K562 (cell line): ENCODE results near the gene PLA2G2E. TPM values are rescaled to one million over a fixed set of nuclear protein-coding genes. Genes with fewer than 3 reads are reported as not detected.

Experiments used
- CC2D1A ChIP-seq: fragments of 450-650 bp; IDR thresholded peaks from 2 replicates; pipeline ENCODE4 v1.6.1; 2017; ENCODE audit warnings: mild to moderate bottlenecking
- DMBX1 ChIP-seq: fragments of 250-450 bp; sonication (Bioruptor Pico); IDR thresholded peaks from 2 replicates; pipeline ENCODE4 v1.8.0; 2022; ENCODE audit warnings: inconsistent platforms, mild to moderate bottlenecking, moderate library complexity, borderline replicate concordance
- EHMT2 ChIP-seq: fragments of 450-650 bp; IDR thresholded peaks from 2 replicates; pipeline ENCODE4 v1.6.1; 2018; ENCODE audit warnings: antibody characterized with exemption
- HCFC1 ChIP-seq: IDR thresholded peaks from 2 replicates; pipeline ENCODE4 v1.6.1; 2012; ENCODE audit warnings: low read depth, low read length, improper control_type of control experiment
- MAFF ChIP-seq: IDR thresholded peaks from 2 replicates; pipeline ENCODE4 v1.6.1; 2012; ENCODE audit warnings: low read length, improper control_type of control experiment
- MEIS2 ChIP-seq: fragments of 450-650 bp; IDR thresholded peaks from 2 replicates; pipeline ENCODE4 v1.6.1; 2014; ENCODE audit warnings: mild to moderate bottlenecking; ENCODE audit not compliant: partially characterized antibody
- PML ChIP-seq: IDR thresholded peaks from 2 replicates; pipeline ENCODE4 v1.6.1; 2012; ENCODE audit warnings: low read length, inconsistent platforms
- RBFOX2 ChIP-seq: fragments of 200-400 bp; formaldehyde crosslinking; IDR thresholded peaks from 2 replicates; pipeline ENCODE4 v1.6.1; 2017; ENCODE audit warnings: low read depth, mild to moderate bottlenecking, low read length, moderate library complexity
- SIN3A ChIP-seq, 2 experiments: fragments of 150-350 bp in 1 of 2; IDR thresholded peaks; 2 replicates each; pipeline ENCODE4 v1.6.1; 2011 to 2016; ENCODE audit warnings: borderline replicate concordance in 2 of 2, low read depth in 2 of 2, low read length in 2 of 2, mild to moderate bottlenecking in 2 of 2, moderate library complexity in 2 of 2; ENCODE audit not compliant: control insufficient read depth in 1 of 2
- SMAD3 ChIP-seq: fragments of 450-650 bp; formaldehyde crosslinking; conservative IDR thresholded peaks from 2 replicates; pipeline ENCODE4 v1.4.0; 2020; ENCODE audit warnings: mild to moderate bottlenecking
- TAF15 ChIP-seq: fragments of 200-400 bp; formaldehyde crosslinking; IDR thresholded peaks from 2 replicates; pipeline ENCODE4 v1.6.1; 2017; ENCODE audit warnings: mild to moderate bottlenecking, low read depth, low read length, moderate library complexity
- TAL1 ChIP-seq: fragments of 450-650 bp; IDR thresholded peaks from 2 replicates; pipeline ENCODE4 v1.6.1; 2016; ENCODE audit warnings: mild to moderate bottlenecking
- THRAP3 ChIP-seq: fragments of 450-650 bp; IDR thresholded peaks from 2 replicates; pipeline ENCODE4 v1.6.1; 2016; ENCODE audit warnings: mild to moderate bottlenecking, inconsistent platforms, borderline replicate concordance
- U2AF1 ChIP-seq: fragments of 200-400 bp; formaldehyde crosslinking; optimal IDR thresholded peaks from 2 replicates; pipeline ENCODE3; 2017; ENCODE audit warnings: mild to moderate bottlenecking, low read depth, low read length, moderate library complexity
- YY1 ChIP-seq, 3 experiments: IDR thresholded peaks; 2 replicates each; pipeline ENCODE4 v1.6.1; 2011; ENCODE audit warnings: low read length in 2 of 3, mild to moderate bottlenecking in 2 of 3, moderate library complexity in 2 of 3, borderline replicate concordance in 1 of 3, control low read depth in 1 of 3, low read depth in 1 of 3; ENCODE audit not compliant: insufficient read depth in 3 of 3, insufficient replicate concordance in 2 of 3, control insufficient read depth in 1 of 3, insufficient read length in 1 of 3; ENCODE audit errors: extremely low read depth in 1 of 3
- ZNF224 ChIP-seq: sonication (generic); formaldehyde crosslinking; IDR thresholded peaks from 2 replicates; pipeline ENCODE4 v1.8.0; 2022; ENCODE audit warnings: mild to moderate bottlenecking, missing genetic modification reagents
- ZNF644 ChIP-seq: fragments of 200-800 bp; sonication (Bioruptor generic); IDR thresholded peaks from 2 replicates; pipeline ENCODE4 v1.6.1; 2016; ENCODE audit warnings: low read depth, missing genetic modification characterization, missing compliant biosample characterization
- ZNF780A ChIP-seq: fragments of 250-450 bp; sonication (Bioruptor Pico); IDR thresholded peaks from 2 replicates; pipeline ENCODE4 v1.5.0; 2021; ENCODE audit warnings: mild to moderate bottlenecking
- polyA plus RNA-seq, 8 experiments: library from polyadenylated mRNA; depleted of rRNA in 4 of 8; stranded (reverse) in 5 of 8; unstranded in 3 of 8; fragments of >200 nt; fragmentation: Nextera tagmentation in 2 of 8; fragmentation: Illumina TruSeq in 1 of 8; extraction: Ambion mirVana in 2 of 8; extraction: Trizol in 1 of 8; gene quantifications; 2 replicates each; pipeline versions ENCODE4 v1.2.1 to v1.2.3, GENCODE V29; 2011 to 2014; ENCODE audit warnings: inconsistent platforms in 1 of 8, missing spikeins in 1 of 8
- total RNA-seq, 7 experiments: library from RNA; depleted of rRNA in 6 of 7; stranded (reverse); fragments of >200 nt in 6 of 7; fragmentation: Illumina TruSeq in 2 of 7; extraction: Trizol in 2 of 7; gene quantifications; 2 replicates each; pipeline versions ENCODE4 v1.2.1 to v1.2.3, GENCODE V29; 2011 to 2021; ENCODE audit warnings: low replicate concordance in 1 of 7
- TF ChIP-seq, protein P1 (sequence below): fragments of 450-650 bp; formaldehyde crosslinking; IDR thresholded peaks from 2 replicates; pipeline ENCODE4 v1.4.0; 2022; ENCODE audit warnings: missing genetic modification characterization
- TF ChIP-seq, protein P2 (sequence below), 2 experiments: fragments of 150-350 bp in 1 of 2; IDR thresholded peaks; 2 replicates each; pipeline ENCODE4 v1.6.1; 2012 to 2016; ENCODE audit warnings: low read depth in 2 of 2, low read length in 2 of 2, mild to moderate bottlenecking in 1 of 2, moderate library complexity in 1 of 2
- TF ChIP-seq, protein P3 (sequence below): conservative IDR thresholded peaks from 2 replicates; pipeline ENCODE4 v1.6.1; 2011; ENCODE audit warnings: low read depth, mild to moderate bottlenecking, low read length; ENCODE audit not compliant: control insufficient read depth

The PLA2G2E gene
- total and polyA plus RNA-seq, 9 of the 15 experiments (the other 6 are each of a cell fraction or from before 2014, with no cell fraction given): not detected

DNA sequence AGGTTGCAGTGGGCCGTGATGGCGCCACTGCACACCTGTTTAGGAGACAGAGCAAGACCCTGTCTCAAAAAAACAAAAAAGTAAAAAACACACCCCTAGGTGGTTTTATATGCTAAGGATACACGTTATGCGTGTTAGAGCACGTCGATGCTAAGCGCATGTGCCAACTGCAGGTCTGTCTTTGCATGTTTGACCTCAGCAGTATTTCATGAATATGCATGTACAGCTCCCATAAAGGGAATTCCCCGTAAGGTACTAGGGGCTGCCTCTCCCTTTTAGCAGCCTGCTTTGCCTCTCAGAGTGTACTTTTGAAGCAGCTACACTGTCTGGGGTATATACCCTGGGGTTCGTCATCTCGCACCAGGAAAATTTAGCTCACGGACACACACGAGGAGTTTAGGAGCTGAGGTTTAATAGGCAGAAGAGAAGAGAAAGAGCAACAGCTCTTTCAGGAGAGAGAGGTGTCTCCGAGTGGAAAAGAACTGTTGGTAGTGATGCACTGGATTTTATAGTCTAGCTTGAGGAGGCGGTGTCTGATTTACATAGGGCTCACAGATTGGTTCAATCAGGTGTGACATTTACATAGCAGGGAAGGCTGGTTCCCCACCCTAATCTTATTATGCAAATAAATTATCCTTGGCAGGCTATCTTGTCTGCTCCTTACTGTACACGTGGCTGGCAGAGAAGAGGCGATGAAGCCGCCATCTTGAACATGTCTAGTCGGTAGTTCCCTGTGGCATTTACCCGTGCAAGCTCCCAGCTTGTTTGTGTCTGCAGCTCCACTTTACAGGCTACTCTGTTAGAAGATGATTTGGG, 45.4 kb downstream of the PLA2G2E start (continued):
- TF ChIP-seq, protein P1, sequence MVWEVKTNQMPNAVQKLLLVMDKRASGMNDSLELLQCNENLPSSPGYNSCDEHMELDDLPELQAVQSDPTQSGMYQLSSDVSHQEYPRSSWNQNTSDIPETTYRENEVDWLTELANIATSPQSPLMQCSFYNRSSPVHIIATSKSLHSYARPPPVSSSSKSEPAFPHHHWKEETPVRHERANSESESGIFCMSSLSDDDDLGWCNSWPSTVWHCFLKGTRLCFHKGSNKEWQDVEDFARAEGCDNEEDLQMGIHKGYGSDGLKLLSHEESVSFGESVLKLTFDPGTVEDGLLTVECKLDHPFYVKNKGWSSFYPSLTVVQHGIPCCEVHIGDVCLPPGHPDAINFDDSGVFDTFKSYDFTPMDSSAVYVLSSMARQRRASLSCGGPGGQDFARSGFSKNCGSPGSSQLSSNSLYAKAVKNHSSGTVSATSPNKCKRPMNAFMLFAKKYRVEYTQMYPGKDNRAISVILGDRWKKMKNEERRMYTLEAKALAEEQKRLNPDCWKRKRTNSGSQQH (CRISPR knock-in tag): no peak
- TF ChIP-seq TAL1 (no peak), CC2D1A (no peak), THRAP3 (no peak), ZNF224 (CRISPR knock-in tag) (no peak), ZNF780A (CRISPR knock-in tag) (no peak), U2AF1 (no peak), DMBX1 (CRISPR knock-in tag) (peak; percentile 57), MEIS2 (peak; percentile 96), MAFF (no peak), TAF15 (no peak), ZNF644 (tag) (0 out of 2 replicates have a peak, but pooled peaks have one; percentile 38), PML (peak; percentile 91), RBFOX2 (peak; percentile 52), EHMT2 (peak; percentile 64; the same call in 1 of the 2 replicates), YY1 (IDR thresholded peaks at IDR 0.05; ENCODE audit: borderline replicate concordance in 1 of 3, control insufficient read depth in 1 of 3, extremely low read depth in 1 of 3, insufficient read depth in 3 of 3, insufficient read length in 1 of 3, insufficient replicate concordance in 2 of 3, low read depth in 1 of 3, low read length in 2 of 3) (peak; percentile 71 to 95 (median 83)), SIN3A (IDR thresholded peaks at IDR 0.05; ENCODE audit: borderline replicate concordance in 2 of 2, control insufficient read depth in 1 of 2, low read depth in 2 of 2, low read length in 2 of 2) (peak in 1 of 2 experiments; percentile 38; a peak in 1 of 4 replicates), SMAD3 (0 out of 2 replicates have a peak, but pooled peaks have one; percentile 38), HCFC1 (0 out of 2 replicates have a peak, but pooled peaks have one; percentile 26)
- TF ChIP-seq, protein P2, sequence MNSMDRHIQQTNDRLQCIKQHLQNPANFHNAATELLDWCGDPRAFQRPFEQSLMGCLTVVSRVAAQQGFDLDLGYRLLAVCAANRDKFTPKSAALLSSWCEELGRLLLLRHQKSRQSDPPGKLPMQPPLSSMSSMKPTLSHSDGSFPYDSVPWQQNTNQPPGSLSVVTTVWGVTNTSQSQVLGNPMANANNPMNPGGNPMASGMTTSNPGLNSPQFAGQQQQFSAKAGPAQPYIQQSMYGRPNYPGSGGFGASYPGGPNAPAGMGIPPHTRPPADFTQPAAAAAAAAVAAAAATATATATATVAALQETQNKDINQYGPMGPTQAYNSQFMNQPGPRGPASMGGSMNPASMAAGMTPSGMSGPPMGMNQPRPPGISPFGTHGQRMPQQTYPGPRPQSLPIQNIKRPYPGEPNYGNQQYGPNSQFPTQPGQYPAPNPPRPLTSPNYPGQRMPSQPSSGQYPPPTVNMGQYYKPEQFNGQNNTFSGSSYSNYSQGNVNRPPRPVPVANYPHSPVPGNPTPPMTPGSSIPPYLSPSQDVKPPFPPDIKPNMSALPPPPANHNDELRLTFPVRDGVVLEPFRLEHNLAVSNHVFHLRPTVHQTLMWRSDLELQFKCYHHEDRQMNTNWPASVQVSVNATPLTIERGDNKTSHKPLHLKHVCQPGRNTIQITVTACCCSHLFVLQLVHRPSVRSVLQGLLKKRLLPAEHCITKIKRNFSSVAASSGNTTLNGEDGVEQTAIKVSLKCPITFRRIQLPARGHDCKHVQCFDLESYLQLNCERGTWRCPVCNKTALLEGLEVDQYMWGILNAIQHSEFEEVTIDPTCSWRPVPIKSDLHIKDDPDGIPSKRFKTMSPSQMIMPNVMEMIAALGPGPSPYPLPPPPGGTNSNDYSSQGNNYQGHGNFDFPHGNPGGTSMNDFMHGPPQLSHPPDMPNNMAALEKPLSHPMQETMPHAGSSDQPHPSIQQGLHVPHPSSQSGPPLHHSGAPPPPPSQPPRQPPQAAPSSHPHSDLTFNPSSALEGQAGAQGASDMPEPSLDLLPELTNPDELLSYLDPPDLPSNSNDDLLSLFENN (IDR thresholded peaks at IDR 0.05; ENCODE audit: low read depth in 2 of 2, low read length in 2 of 2): peak in 1 of 2 experiments; percentile 56; a peak in 1 of 4 replicates
- TF ChIP-seq, protein P3, sequence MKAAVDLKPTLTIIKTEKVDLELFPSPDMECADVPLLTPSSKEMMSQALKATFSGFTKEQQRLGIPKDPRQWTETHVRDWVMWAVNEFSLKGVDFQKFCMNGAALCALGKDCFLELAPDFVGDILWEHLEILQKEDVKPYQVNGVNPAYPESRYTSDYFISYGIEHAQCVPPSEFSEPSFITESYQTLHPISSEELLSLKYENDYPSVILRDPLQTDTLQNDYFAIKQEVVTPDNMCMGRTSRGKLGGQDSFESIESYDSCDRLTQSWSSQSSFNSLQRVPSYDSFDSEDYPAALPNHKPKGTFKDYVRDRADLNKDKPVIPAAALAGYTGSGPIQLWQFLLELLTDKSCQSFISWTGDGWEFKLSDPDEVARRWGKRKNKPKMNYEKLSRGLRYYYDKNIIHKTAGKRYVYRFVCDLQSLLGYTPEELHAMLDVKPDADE: 0 out of 2 replicates have a peak, but pooled peaks have one; percentile 71
